Testis (tissue), 2 donors: ENCODE measurements around the gene VPS33A.

Experiments
- CTCF ChIP-seq, 3 experiments: fragments of 450-650 bp in 2 of 3; fragments of 200-600 bp in 1 of 3; sonication (generic) in 1 of 3; IDR thresholded peaks; one replicate each; pipeline ENCODE4 v1.5.1; 2016 to 2019; ENCODE audit warnings: antibody characterized with exemption in 3 of 3, mild to moderate bottlenecking in 2 of 3, moderate library complexity in 1 of 3
- POLR2A ChIP-seq: fragments of 450-650 bp; IDR thresholded peaks from one replicate; pipeline ENCODE4 v1.6.1; 2017; ENCODE audit warnings: antibody characterized with exemption, mild to moderate bottlenecking, moderate library complexity

GRCh38 chr12:122185079-122185478, 81.2 kb downstream of the VPS33A start:
- TF ChIP-seq CTCF (IDR thresholded peaks at IDR 0.05) (no peak), POLR2A (no peak)
